H9 (cell line): ENCODE measurements around the gene AKR1A1. TPM values are rescaled to one million over a fixed set of nuclear protein-coding genes. Genes with fewer than 3 reads are reported as not detected.

Experiments used
- DNase-seq: peaks from one replicate; pipeline ENCODE4 v3.0.0-alpha.2; 2017
- H2AFZ ChIP-seq: one replicate; pipeline ENCODE4 v1.6.1; 2013; ENCODE audit warnings: mild to moderate bottlenecking, low read length, control low read depth, moderate library complexity
- H2AK5ac ChIP-seq: 2 replicates; pipeline ENCODE4 v1.6.1; 2013; ENCODE audit warnings: low read length, control low read depth, mixed read lengths; ENCODE audit not compliant: insufficient read length
- H2BK120ac ChIP-seq: one replicate; pipeline ENCODE4 v1.6.1; 2013; ENCODE audit warnings: low read depth, mild to moderate bottlenecking, low read length, control low read depth, inconsistent platforms; ENCODE audit not compliant: poor library complexity, severe bottlenecking
- H2BK12ac ChIP-seq: 2 replicates; pipeline ENCODE4 v1.6.1; 2013; ENCODE audit warnings: low read length, control low read depth, mixed read lengths, low read depth; ENCODE audit not compliant: insufficient read length
- H2BK15ac ChIP-seq: 2 replicates; pipeline ENCODE4 v1.6.1; 2013; ENCODE audit warnings: low read depth, low read length, control low read depth
- H2BK20ac ChIP-seq: one replicate; pipeline ENCODE4 v1.6.1; 2013; ENCODE audit warnings: low read depth, mild to moderate bottlenecking, low read length, control low read depth, inconsistent platforms; ENCODE audit not compliant: poor library complexity, severe bottlenecking
- H2BK5ac ChIP-seq: 2 replicates; pipeline ENCODE4 v1.6.1; 2013; ENCODE audit warnings: low read length, control low read depth, mixed read lengths; ENCODE audit not compliant: insufficient read length
- H3K14ac ChIP-seq: 2 replicates; pipeline ENCODE4 v1.6.1; 2013; ENCODE audit warnings: low read length, control low read depth; ENCODE audit not compliant: insufficient read depth
- H3K18ac ChIP-seq: 2 replicates; pipeline ENCODE4 v1.6.1; 2013; ENCODE audit warnings: low read depth, mild to moderate bottlenecking, mixed read lengths, low read length, control low read depth; ENCODE audit not compliant: insufficient read length
- H3K23ac ChIP-seq: 2 replicates; pipeline ENCODE4 v1.6.1; 2013; ENCODE audit warnings: low read length, control low read depth, mixed read lengths, low read depth; ENCODE audit not compliant: insufficient read length
- H3K23me2 ChIP-seq: 2 replicates; pipeline ENCODE4 v1.6.1; 2013; ENCODE audit warnings: low read depth, mild to moderate bottlenecking, mixed read lengths, low read length, control low read depth; ENCODE audit not compliant: insufficient read length, poor library complexity, severe bottlenecking
- H3K27ac ChIP-seq: 2 replicates; pipeline ENCODE4 v1.5.1; 2013; ENCODE audit warnings: low read length, control low read depth, mixed read lengths, low read depth; ENCODE audit not compliant: insufficient read length
- H3K27me3 ChIP-seq: 2 replicates; pipeline ENCODE4 v1.6.1; 2013; ENCODE audit warnings: low read length, control low read depth, inconsistent platforms; ENCODE audit not compliant: insufficient read depth
- H3K4ac ChIP-seq: 2 replicates; pipeline ENCODE4 v1.6.1; 2013; ENCODE audit warnings: low read depth, mild to moderate bottlenecking, control low read depth, inconsistent platforms, low read length, moderate library complexity
- H3K4me1 ChIP-seq: 2 replicates; pipeline ENCODE4 v1.6.1; 2013; ENCODE audit warnings: low read length, control low read depth, inconsistent platforms; ENCODE audit not compliant: insufficient read depth
- H3K4me2 ChIP-seq: 2 replicates; pipeline ENCODE4 v1.6.1; 2013; ENCODE audit warnings: low read length, control low read depth, mixed read lengths; ENCODE audit not compliant: insufficient read length, insufficient read depth
- H3K56ac ChIP-seq: 2 replicates; pipeline ENCODE4 v1.6.1; 2013; ENCODE audit warnings: low read depth, mild to moderate bottlenecking, mixed read lengths, low read length, control low read depth; ENCODE audit not compliant: insufficient read length
- H3K79me1 ChIP-seq: 2 replicates; pipeline ENCODE4 v1.6.1; 2013; ENCODE audit warnings: low read depth, mild to moderate bottlenecking, moderate library complexity, low read length, control low read depth, inconsistent platforms; ENCODE audit not compliant: insufficient read depth, poor library complexity, severe bottlenecking
- H3K79me2 ChIP-seq: 2 replicates; pipeline ENCODE4 v1.6.1; 2013; ENCODE audit warnings: low read length, control low read depth, inconsistent platforms; ENCODE audit not compliant: insufficient read depth
- H3K9ac ChIP-seq: 2 replicates; pipeline ENCODE4 v1.6.1; 2013; ENCODE audit warnings: low read length, control low read depth, mixed read lengths; ENCODE audit not compliant: insufficient read length; ENCODE audit errors: extremely low read depth
- H3K9me3 ChIP-seq: one replicate; pipeline ENCODE4 v1.6.1; 2013; ENCODE audit warnings: low read depth, low read length, inconsistent platforms; ENCODE audit not compliant: control insufficient read depth
- H3T11ph ChIP-seq: one replicate; pipeline ENCODE4 v1.6.1; 2013; ENCODE audit warnings: mild to moderate bottlenecking, low read length, control low read depth, inconsistent platforms
- H4K20me1 ChIP-seq: one replicate; pipeline ENCODE4 v1.6.1; 2013; ENCODE audit not compliant: control insufficient read depth, insufficient read length, insufficient read depth
- H4K5ac ChIP-seq: 2 replicates; pipeline ENCODE4 v1.6.1; 2013; ENCODE audit warnings: low read depth, mild to moderate bottlenecking, mixed read lengths, low read length, control low read depth; ENCODE audit not compliant: insufficient read length
- H4K8ac ChIP-seq: replicated peaks from 2 replicates; pipeline ENCODE4 v1.6.1; 2013; ENCODE audit warnings: low read length, control low read depth, mixed read lengths, low read depth; ENCODE audit not compliant: insufficient read length
- H4K91ac ChIP-seq: 2 replicates; pipeline ENCODE4 v1.6.1; 2013; ENCODE audit warnings: low read depth, mild to moderate bottlenecking, moderate library complexity, mixed read lengths, low read length, control low read depth; ENCODE audit not compliant: insufficient read length
- H3K27ac Mint-ChIP-seq, 3 experiments: 2 replicates in 2 of 3; 3 replicates in 1 of 3; pipeline ENCODE4 v1.8.0; 2020 to 2021; ENCODE audit warnings: mixed read lengths in 3 of 3, mild to moderate bottlenecking in 1 of 3, moderate library complexity in 1 of 3
- H3K27me3 Mint-ChIP-seq: 2 replicates; pipeline ENCODE4 v1.8.0; 2021; ENCODE audit warnings: low read depth, mild to moderate bottlenecking, moderate library complexity, mixed read lengths
- H3K36me3 Mint-ChIP-seq, 3 experiments: 2 replicates in 2 of 3; 3 replicates in 1 of 3; pipeline ENCODE4 v1.8.0; 2020 to 2021; ENCODE audit warnings: low read depth in 3 of 3, mixed read lengths in 3 of 3; ENCODE audit not compliant: insufficient read depth in 1 of 3
- H3K4me1 Mint-ChIP-seq, 2 experiments: 2 replicates each; pipeline ENCODE4 v1.8.0; 2020; ENCODE audit warnings: mixed read lengths in 2 of 2
- H3K4me3 Mint-ChIP-seq, 2 experiments: 2 replicates in 1 of 2; 3 replicates in 1 of 2; pipeline ENCODE4 v1.8.0; 2020 to 2021; ENCODE audit warnings: mild to moderate bottlenecking in 2 of 2, mixed read lengths in 2 of 2, moderate library complexity in 1 of 2
- H3K9me3 Mint-ChIP-seq, 2 experiments: 2 replicates in 1 of 2; 3 replicates in 1 of 2; pipeline ENCODE4 v1.8.0; 2020; ENCODE audit warnings: mild to moderate bottlenecking in 2 of 2, mixed read lengths in 2 of 2, moderate library complexity in 1 of 2
- CTCF ChIP-seq: fragments of 200-600 bp; sonication (generic); conservative IDR thresholded peaks from 3 replicates; pipeline ENCODE4 v1.8.0; 2021; ENCODE audit warnings: antibody characterized with exemption, mild to moderate bottlenecking
- WGBS: extraction: QIAGEN DNeasy Blood & Tissue Kit; methylation state at CpG from one replicate; pipeline ENCODE4 v1.1.7; 2013; ENCODE audit warnings: missing lambda C conversion rate, low lambda C conversion rate, mixed read lengths; ENCODE audit not compliant: insufficient read length; ENCODE audit errors: extremely low coverage; 5-methylcytosine and 5-hydroxymethylcytosine counted together
- total RNA-seq: library from RNA; stranded (reverse); gene quantifications from 2 replicates; pipeline ENCODE4 v1.2.1, GENCODE V29; 2021

Gene AKR1A1
- total RNA-seq, 1 experiment from 2014 or later: 286 TPM

- no peak overlapping the region for H3K23ac ChIP-seq
- no peaks in the 10 kb centered on the region for H4K20me1 ChIP-seq
- WGBS: no CpG with 5 or more reads among the region's 2 CpGs
- H3K9ac ChIP-seq: no peak overlapping the region
- H3K4ac ChIP-seq: no peak overlapping the region
- no peak overlapping the region for H3K27ac ChIP-seq
- Mint-ChIP-seq H3K27me3 (no peaks in the 10 kb centered on the region), H3K4me1 (peaks cover 23 to 24% of the 10 kb centered on the region in 2 experiments), H3K4me3 (no peak overlapping the region), H3K27ac (no peak overlapping the region), H3K36me3 (peaks cover 45 to 92% (median 91%) of the 10 kb centered on the region in 3 experiments), H3K9me3 (no peaks in the 10 kb centered on the region; a peak in 1 of 5 replicates)
- no peak overlapping the region for H3T11ph ChIP-seq
- no peaks in the 10 kb centered on the region for H3K23me2 ChIP-seq
- H3K27me3 ChIP-seq: no peaks in the 10 kb centered on the region
- H4K5ac ChIP-seq: no peak overlapping the region
- no peak overlapping the region for H4K8ac ChIP-seq
- no peak overlapping the region for H2BK20ac ChIP-seq
- no peak overlapping the region for H2BK120ac ChIP-seq
- no peak overlapping the region for H4K91ac ChIP-seq
- peaks cover 14% of the 10 kb centered on the region for H3K79me1 ChIP-seq
- no peaks in the 10 kb centered on the region for H3K9me3 ChIP-seq
- H3K14ac ChIP-seq: no peak overlapping the region
- no peak overlapping the region for H3K56ac ChIP-seq
- H2BK15ac ChIP-seq: no peak overlapping the region
- no peak overlapping the region for H2AK5ac ChIP-seq
- H3K4me1 ChIP-seq: no peaks in the 10 kb centered on the region
- peaks cover 9% of the 10 kb centered on the region; the same call in 1 of the 2 replicates for H3K79me2 ChIP-seq
- no peak overlapping the region for H3K4me2 ChIP-seq
- no peak for TF ChIP-seq CTCF
- H2BK12ac ChIP-seq: no peak overlapping the region
- H2BK5ac ChIP-seq: no peak overlapping the region
- no peak overlapping the region for H3K18ac ChIP-seq
- no peak overlapping the region for H2AFZ ChIP-seq
- no peak for DNase-seq
Observed at GRCh38 chr1:45604239-45604638, 53.6 kb downstream of the AKR1A1 start.
